Fibroblast of peridontal ligament (primary cell): ENCODE data around the gene INTS3.
"Not testable (repeated sequence)": the region's sequence is repeated elsewhere in the genome, so short reads cannot be mapped to it uniquely, and the experiment has no call there.

Source experiments
- DNase-seq: peaks from one replicate; pipeline ENCODE4 v3.0.0-alpha.2; 2010; ENCODE audit errors: extremely low read depth

The INTS3 gene

DNA sequence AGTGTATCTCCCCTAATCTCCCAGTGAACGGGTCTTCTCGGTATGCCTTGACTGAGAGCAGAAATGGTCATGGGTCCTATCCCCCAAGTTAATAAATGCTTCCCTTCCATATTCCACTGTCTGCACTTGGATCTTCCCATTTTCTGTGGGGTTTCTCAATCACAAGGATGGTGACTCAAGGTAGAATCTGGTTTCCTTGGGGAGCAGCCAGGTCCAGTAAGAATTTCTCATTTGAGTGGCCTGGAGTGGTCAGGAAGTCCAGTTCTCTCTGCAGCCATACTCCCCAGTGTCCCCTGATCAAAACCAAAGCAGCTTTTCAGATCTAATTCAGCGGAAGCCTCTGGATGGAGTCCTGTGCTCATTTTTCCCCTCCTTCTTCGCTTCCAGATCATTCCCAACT lies 32.6 kb downstream of the INTS3 start:
- peak; percentile 41 for DNase-seq

DNA sequence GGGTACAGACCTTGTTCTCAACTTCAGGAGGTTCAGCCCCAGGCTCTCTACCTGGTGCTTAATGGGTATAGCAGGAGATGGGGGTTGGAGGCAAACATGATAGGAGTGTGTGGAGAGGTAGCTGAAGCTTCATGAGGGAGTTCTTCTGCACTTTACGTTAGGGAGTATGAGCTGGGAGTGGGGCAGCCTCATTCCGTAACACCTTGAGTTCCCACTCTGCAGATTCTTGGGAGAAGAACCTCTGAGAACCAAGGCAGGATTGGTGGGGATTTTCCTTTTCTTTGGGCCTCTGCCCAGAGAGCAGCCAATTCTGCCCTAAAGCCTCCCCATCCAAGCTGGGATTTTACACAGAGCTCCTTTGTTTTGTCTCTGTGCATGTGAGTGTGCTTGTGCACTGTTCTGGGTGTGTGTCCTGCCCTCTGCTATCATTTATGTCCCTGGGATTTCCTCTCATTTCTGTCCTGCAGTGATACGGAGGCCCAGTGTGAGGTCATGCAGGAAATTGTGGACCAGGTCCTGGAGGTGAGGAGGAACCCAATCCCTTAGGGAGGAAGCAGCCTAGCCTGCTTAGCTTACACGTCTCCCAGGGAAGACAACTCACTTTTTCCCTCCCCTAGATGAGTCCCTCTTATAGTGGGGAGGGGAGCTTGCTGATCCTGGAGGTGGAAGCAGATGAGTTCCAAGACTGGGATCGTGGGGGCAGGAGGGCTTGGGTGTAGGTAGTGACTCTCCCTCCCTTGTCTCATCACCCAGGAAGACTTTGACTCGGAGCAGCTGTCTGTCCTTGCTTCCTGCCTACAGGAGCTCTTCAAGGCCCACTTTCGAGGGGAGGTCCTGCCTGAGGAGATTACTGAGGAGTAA lies 35.7 kb downstream of the INTS3 start:
- no peak for DNase-seq

DNA sequence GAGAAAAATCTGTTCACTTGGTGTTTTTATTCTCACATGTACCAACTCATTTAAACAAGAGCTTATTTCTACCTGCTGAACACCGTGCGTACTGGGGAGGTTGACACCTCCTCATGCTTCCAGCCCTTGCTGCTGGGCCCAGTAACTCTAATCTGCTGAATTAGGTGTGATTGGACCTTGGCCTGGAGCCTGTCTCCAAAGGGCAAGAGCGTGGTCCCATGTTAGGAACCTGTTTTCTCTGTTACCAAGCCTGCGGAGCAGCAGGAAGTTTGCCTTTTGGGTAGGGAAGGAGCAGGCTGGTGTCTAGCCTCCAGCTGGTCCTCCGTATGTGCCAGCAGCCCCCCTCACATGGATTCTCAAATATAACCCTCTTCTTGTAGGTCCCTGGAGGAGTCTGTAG lies 36.5 kb downstream of the INTS3 start:
- no peak for DNase-seq

DNA sequence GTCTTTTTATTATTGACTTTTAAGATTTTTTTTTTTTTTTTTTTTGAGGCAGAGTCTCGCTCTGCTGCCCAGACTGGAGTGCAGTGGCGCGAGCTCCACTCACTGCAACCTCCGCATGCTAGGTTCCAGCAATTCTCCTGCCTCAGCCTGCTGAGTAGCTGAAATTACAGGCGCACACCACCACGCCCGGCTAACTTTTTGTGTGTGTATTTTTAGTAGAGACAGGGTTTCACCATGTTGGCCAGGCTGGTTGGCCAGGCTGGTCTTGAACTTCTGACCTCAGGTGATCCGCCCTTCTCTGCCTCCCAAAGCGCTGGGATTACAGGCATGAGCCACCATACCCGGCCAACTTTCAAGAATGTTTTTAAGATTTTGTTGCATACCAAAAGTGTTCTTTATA lies 38.8 kb downstream of the INTS3 start:
- not testable (repeated sequence) for DNase-seq

DNA sequence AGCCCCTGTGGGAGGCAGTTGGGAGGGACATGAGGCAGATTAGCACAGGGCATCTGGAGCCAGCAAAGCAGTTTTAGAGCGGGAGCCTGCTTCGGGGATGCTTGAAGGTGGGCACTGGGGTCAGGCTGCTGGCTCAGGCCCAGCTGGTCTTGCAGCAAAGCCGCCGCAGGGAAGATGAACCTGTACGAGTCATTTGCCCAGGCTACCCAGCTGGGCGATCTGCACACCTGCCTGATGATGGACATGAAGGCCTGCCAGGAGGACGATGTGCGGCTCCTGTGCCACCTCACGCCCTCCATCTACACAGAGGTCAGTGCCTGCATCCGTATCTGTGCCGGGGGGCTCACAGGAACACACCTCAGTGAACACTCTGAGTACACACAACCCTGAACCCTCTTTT lies 39.7 kb downstream of the INTS3 start:
- no peak for DNase-seq

DNA sequence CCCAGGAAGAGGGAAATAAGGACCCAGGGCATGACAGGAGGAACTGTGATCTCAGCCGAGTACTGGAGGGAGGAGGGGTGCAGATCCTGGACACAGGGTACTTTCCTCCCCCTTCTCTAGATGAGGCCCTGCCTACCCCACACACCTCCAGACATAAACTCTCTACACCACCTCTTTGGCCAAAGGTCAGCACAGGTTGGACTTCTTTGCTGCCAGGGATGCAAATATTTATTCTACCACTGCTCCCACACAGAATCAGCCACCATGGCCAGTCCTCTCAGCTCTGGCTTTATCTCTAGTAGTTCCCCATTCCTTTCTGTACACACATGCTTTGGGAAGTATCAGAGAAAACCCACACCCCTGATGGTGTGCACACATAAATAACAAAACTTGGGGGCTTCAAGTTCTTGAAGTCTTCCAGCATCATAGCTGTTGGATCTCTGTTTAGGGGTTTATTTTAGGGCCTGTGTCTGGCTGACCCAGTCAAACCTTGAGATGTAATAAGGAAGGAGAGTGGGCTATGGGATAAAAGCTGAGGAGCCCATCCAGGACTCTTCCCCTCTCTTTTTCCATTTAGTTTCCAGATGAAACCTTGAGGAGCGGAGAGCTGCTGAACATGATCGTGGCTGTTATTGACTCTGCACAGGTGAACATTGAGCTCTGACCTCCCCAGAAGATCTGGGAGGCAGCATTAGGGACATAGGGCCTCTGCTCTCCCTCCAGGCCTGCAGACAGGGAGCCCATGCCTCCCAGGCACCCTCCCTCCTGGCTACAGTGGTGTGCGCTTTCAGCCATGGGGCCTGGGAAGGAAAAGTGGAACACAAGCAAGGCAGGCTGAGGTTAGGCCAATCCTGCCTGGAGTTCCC lies 40.7 kb downstream of the INTS3 start:
- no peak for DNase-seq

DNA sequence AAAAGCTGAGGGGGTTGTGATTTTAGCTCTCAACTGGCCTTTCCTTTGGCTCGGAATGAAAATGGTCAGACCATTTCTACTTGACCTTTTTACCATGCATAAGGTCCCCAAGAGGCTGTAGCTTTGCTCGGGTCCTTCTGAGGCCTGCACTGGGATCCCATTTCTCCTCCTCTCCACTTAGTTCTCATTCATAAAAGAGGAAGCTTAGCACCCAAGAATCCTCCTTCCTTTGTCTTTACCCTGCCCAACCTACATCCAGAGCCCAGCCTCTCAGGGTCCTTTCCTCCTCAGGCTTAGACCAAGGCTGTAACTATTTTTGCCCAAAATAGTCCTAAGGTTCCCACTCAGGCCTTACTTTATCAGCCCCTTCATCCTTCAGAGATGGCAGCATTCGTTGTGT lies 41.4 kb downstream of the INTS3 start:
- no peak for DNase-seq

DNA sequence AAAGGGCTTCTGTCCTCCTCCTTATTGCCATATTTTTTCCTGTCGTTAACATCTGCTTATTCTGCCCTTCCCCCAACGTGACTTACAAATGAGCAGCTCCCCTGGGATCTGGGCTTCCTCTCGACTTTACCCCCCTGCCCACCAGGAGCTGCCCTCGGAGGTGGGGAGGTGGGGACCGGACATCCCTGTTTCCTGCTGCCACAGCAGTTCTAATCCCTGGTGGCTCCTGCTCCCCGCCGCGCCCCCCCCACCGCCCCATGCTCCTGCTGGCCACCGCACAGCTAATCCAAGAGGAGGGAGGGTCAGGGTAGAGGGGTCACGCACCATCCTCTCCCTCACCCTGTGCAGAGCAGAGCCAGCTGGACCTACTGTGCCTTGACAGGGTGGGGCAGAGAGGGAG lies 42.9 kb downstream of the INTS3 start:
- DNase-seq = no peak

DNA sequence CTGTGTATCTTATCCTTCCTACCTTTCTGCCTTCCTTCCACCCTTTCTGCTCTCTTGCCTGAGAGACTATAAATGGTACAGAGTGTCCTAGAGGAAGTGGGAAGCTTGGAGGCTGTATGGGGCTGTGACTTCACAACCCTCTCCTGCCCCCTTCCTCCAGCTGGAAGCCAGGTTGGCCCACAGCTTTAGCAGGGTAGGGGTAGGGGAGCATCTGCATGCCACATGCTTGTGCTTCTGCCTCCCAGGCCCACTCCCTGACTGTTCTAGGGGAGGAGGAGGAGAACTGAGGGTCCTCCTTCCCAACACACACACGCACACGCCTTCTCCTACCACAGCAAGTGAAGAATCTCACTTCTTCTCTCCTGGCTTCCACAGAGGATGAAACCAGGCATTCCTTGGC lies 43.4 kb downstream of the INTS3 start:
- DNase-seq = no peak

DNA sequence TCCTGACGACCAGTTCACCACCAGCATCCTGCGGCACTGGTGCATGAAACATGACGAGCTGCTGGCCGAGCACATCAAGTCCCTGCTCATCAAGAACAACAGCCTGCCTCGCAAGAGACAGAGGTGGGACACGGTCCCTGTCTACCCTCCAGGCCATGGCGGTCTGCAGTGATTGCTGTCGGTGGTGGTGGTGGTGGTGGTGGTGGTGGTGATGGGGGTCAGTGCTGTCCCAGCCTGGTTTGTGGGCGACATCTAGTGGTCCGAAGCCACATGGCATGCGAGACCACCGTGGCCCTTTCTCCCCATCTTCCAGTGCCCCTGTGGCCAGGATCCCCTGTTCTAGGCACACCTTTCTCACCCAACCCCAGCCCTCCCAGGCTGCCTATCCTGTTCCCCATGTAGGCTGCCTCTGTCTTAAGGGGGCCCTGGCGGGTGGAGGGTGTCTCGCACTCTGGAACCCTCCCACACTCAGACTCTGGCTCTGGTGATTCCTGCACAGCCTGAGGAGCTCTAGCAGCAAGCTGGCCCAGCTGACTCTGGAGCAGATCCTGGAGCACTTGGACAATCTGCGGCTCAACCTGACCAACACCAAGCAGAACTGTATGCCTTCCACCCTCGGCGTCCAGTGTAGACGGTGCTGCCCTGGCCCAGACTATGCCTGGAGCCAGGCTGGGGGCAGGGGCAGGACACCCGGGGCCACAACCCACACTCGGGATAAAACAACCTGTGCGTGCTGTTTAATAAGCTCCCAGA lies 44.2 kb downstream of the INTS3 start:
- no peak for DNase-seq

DNA sequence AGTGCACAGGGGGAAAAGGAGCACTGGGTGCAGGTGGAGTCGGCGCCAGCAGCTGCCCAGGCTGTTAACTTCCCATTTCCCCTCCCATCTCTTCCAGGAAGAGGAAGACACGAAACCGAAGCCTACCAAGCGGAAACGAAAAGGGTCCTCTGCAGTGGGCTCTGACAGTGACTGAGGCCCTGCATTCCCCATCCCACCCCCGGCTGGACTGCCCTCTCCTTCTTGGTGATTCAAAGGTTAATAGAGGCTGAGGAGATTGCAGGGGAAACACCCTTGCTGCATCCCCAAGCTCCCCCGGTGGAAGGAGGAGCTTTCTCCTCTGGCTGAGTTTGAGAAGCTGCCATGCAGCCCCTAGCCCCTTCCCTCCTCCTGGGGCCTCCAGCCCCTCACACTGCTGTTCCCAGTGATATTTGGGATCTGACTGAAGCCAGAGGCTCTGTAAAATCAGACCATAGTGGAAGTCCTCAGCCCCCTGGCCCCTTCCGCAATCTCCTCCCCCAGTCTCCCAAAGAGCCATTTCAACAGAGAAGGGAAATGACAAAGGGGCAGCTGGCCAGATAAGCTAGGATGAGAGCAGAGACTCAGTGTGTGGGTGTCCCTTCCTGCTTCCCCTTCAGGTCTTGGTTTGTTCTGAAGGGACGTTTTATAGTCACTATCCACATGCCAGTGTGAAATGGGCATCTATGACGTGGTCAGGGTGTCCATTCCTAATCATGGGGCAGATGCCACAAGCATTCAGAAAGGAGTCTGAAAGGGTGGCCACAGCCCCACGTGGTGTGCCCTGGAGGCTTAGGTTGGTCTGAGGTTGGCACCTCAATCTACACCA lies 45.5 kb downstream of the INTS3 start:
- no peak for DNase-seq

DNA sequence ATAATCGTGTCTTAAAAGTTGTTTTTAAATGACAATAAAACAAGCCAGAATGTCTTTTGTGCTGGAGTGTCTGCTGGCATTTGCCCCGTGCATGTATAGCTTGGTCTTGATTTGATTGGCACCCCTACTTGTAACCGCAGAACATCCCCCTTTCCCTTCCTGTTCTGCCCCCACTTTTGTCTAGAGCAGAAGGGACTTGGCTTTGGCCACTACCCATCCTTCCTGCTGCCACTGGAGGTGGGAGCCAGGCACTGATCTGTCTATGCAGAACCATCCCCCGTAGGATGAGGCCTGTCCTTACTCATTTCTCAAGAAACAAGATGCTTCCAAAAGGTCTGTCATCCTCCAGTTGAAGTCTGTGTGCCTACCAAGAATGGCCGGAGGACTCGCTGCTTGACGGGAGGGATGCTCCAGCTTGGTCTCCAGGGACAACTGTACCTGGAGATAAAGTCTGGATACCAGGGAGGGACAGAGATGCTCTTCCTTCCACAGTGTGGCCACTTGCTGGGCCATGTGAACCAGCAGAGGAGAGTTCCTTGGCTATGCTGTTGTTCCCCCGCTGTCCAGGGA lies 46.3 kb downstream of the INTS3 start:
- DNase-seq = no peak

DNA sequence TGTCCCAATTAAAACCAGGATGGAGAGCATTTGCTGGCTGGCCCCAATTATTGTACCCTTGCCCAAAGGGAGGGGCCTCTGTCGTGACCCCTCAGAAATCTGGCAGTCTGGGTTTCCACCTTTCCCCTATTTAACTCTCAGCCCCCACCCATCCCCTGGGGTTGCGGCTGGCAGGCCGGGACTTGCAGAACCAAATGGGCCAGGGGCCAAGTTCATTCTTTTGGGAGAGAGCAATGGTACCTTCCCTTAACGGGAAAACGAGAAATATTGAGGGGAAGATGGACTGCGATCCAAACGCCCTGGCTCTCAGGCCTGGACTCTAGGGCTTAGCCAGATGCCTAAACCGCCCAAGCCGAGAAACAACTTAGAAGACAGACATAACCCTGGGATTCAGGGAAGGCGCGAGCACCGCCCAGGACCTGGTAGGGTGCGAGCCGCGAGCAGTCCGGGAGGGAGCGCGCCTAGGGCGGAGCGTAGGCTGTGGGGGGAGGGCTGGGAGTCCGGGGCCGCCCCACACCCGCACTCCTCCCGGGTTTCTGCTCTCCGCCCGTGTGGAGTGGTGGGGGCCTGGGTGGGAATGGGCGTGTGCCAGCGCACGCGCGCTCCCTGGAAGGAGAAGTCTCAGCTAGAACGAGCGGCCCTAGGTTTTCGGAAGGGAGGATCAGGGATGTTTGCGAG lies 47.1 kb downstream of the INTS3 start, which contains the start of gene SLC27A3:
SLC27A3 (plus strand) TSS at position 628 of the 678 bp plus-strand sequence. CDS start 91 bp downstream, outside the sequence.
- peak; percentile 66 for DNase-seq

DNA sequence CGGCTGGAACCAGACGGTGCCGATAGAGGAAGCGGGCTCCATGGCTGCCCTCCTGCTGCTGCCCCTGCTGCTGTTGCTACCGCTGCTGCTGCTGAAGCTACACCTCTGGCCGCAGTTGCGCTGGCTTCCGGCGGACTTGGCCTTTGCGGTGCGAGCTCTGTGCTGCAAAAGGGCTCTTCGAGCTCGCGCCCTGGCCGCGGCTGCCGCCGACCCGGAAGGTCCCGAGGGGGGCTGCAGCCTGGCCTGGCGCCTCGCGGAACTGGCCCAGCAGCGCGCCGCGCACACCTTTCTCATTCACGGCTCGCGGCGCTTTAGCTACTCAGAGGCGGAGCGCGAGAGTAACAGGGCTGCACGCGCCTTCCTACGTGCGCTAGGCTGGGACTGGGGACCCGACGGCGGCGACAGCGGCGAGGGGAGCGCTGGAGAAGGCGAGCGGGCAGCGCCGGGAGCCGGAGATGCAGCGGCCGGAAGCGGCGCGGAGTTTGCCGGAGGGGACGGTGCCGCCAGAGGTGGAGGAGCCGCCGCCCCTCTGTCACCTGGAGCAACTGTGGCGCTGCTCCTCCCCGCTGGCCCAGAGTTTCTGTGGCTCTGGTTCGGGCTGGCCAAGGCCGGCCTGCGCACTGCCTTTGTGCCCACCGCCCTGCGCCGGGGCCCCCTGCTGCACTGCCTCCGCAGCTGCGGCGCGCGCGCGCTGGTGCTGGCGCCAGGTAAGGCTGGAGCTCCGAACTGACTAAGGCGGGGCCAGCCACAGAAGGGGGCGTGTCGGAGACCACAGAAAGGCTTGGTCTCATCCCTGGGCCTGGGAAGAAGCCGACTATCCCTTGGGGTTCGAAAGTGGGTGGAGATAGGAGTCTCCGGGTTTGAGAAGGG lies 47.8 kb downstream of the INTS3 start:
- DNase-seq = peak; percentile 38

DNA sequence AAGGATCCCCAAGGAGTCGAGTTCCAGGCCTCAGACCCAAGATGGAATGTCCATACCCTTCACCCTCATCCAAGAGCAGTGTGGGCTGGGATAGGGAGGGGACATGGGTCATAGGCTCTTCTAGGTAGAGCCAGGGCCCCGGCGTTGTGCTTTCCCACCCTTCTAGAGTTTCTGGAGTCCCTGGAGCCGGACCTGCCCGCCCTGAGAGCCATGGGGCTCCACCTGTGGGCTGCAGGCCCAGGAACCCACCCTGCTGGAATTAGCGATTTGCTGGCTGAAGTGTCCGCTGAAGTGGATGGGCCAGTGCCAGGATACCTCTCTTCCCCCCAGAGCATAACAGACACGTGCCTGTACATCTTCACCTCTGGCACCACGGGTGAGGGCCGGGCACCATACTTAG lies 48.5 kb downstream of the INTS3 start:
- DNase-seq = no peak

DNA sequence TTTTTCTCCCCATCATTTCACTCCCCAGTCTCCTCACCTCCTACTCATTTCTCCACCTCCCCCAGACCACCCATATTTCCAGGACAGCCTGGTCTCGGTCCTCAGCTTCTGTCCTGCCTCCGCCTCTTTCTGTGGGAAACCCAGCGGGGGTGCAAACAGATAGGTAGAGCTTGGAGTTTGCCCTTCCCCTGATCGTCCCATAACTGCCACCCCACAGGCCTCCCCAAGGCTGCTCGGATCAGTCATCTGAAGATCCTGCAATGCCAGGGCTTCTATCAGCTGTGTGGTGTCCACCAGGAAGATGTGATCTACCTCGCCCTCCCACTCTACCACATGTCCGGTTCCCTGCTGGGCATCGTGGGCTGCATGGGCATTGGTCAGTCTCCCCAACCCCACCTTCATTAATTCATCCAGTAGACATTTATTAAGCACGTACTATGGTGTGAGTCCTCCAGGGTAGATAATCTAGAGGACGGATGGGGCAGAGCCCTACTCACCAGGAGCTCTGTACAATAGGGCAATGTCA lies 49.1 kb downstream of the INTS3 start:
- DNase-seq = no peak

DNA sequence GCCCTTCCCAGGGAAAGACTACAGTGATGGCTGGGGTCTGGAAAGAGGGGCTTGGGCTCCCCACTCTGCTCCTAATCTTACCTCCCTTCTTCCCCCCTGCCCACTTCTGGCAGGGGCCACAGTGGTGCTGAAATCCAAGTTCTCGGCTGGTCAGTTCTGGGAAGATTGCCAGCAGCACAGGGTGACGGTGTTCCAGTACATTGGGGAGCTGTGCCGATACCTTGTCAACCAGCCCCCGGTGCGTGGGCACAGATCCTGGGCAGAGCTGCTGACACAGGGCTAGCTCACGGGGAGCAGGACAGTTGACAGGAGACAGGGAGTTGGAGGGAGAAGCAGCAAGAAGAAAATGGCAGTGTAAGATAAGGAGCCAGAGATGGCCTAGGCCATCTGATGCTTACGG lies 49.8 kb downstream of the INTS3 start:
- DNase-seq = no peak

DNA sequence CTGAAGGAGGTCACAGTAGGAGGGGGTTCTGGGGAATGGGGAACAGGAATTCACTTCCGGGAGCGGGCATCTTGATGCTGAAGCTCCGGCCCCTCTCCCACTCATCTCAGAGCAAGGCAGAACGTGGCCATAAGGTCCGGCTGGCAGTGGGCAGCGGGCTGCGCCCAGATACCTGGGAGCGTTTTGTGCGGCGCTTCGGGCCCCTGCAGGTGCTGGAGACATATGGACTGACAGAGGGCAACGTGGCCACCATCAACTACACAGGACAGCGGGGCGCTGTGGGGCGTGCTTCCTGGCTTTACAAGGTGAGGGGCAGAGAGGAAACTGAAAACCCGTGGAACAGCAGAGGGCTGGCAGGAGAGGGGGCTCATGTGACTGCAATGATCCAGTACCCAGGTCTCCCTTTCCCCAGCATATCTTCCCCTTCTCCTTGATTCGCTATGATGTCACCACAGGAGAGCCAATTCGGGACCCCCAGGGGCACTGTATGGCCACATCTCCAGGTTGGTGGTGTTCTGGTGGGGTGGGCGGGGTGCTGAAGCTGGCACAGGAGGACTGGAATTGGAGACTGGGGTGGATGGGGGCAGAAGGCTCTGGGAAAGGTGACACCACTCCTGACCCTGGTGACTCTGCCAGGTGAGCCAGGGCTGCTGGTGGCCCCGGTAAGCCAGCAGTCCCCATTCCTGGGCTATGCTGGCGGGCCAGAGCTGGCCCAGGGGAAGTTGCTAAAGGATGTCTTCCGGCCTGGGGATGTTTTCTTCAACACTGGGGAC lies 50.4 kb downstream of the INTS3 start:
- no peak for DNase-seq
